ENCODE results near the gene LCN10.

DNA sequence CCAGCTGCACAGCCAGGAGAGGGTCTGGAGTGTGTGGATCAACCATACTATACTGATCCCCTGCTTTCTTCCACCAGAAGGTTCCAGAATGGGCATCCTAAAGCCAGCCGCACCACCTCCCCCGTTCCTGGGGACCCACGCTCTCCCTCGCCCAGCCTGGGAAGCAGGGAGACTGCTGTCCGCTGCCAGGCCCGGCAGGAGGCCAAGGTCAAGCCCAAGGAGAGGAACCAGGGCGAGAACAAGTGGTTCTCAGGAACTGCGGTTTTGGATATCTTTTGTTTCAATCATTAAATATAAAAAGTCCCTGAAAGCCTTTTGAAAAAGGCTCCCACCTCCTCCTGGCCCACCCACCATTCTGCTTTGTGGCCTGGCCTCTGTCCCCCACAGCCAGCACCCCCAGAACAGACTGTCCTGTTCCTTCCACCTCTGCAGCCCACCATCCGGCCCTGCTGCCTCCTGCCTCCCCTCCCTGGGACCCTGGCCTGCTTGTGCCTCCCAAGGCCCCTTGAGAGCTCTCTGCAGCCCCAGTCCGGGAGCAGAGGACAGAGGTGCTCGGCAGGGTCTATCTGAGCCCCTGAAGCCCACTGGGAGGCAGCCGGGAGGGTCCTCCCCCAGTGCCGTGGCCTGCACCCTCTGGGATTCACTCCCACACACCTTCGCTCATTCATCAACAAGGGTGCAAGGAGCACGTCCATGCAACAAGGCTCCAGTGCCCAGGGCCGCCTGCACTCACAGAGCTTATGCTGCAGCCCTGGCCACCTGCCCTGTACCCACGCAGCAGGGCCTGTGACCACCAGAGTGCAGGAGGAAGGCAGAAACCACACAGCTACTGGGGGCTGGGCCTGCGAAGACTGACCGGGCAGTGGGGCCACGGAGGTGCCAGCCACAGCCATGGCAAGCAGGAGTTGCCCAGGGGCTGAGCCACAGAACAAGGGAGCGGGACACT is 6.2 kb upstream of the LCN10 start:
- TF ChIP-seq, protein P1, sequence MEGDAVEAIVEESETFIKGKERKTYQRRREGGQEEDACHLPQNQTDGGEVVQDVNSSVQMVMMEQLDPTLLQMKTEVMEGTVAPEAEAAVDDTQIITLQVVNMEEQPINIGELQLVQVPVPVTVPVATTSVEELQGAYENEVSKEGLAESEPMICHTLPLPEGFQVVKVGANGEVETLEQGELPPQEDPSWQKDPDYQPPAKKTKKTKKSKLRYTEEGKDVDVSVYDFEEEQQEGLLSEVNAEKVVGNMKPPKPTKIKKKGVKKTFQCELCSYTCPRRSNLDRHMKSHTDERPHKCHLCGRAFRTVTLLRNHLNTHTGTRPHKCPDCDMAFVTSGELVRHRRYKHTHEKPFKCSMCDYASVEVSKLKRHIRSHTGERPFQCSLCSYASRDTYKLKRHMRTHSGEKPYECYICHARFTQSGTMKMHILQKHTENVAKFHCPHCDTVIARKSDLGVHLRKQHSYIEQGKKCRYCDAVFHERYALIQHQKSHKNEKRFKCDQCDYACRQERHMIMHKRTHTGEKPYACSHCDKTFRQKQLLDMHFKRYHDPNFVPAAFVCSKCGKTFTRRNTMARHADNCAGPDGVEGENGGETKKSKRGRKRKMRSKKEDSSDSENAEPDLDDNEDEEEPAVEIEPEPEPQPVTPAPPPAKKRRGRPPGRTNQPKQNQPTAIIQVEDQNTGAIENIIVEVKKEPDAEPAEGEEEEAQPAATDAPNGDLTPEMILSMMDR (conservative IDR thresholded peaks at IDR 0.05; ENCODE audit: low read depth, low read length), result no peak
- no peak for TF ChIP-seq EZH2phosphoT487 (IDR thresholded peaks at IDR 0.05; ENCODE audit: borderline replicate concordance, low read length)

Measured in PC-3 (cell line).